GM12878 (cell line): Measurements from ENCODE around the gene PTGS1. TPM values are rescaled to one million over a fixed set of nuclear protein-coding genes. Genes with fewer than 3 reads are reported as not detected.
"Not testable (repeated sequence)": the region's sequence is repeated elsewhere in the genome, so short reads cannot be mapped to it uniquely, and the experiment has no call there.

Source experiments
- ATAC-seq: fragments of 200-7000 bp; cut with Tn5 transposase; 3 replicates; pipeline ENCODE4 v1.9.1; 2020; ENCODE audit warnings: mild to moderate bottlenecking, moderate library complexity
- BruUV-seq: library from RNA; stranded (reverse); fragments of 400-500 nt; replicated peaks from 2 replicates; lab custom pipeline; 2021; lab: Mats Ljungman, UMichigan
- CTCF ChIA-PET: fragments of 300-600 bp; sonication (Branson Sonifier 250); formaldehyde crosslinking; extraction: SDS; loops from one replicate; lab custom pipeline; 2021; ENCODE audit warnings: inconsistent platforms; lab: Yijun Ruan, JAX
- POLR2A ChIA-PET: fragments of 350-600 bp; formaldehyde crosslinking; extraction: SDS; loops from one replicate; lab custom pipeline; 2021; ENCODE audit warnings: inconsistent platforms; lab: Charles Lee
- RAD21 ChIA-PET: fragments of 300-600 bp; sonication (Branson Sonifier 250); formaldehyde crosslinking; loops from one replicate; lab custom pipeline; 2023; ENCODE audit warnings: antibody characterized with exemption; ENCODE audit not compliant: unreplicated experiment; lab: Charles Lee
- SMC1A ChIA-PET: fragments of 300-600 bp; sonication (Branson Sonifier 250); formaldehyde crosslinking; loops from one replicate; lab custom pipeline; 2023; ENCODE audit not compliant: unreplicated experiment, uncharacterized antibody; lab: Charles Lee
- DNase-seq: peaks from one replicate; pipeline ENCODE4 v3.0.0-alpha.2; 2011; ENCODE audit warnings: low read depth, low spot score
- FAIRE-seq: peaks from 3 replicates; lab custom pipeline; 2011; peaks lifted over from hg19 to GRCh38; lab: Jason Lieb, UNC
- H2AFZ ChIP-seq: 2 replicates; pipeline ENCODE4 v1.6.0; 2011; ENCODE audit warnings: low read depth, low read length, control low read depth; ENCODE audit not compliant: control insufficient read depth
- H3K27ac ChIP-seq: 2 replicates; pipeline ENCODE4 v1.5.1; 2011; ENCODE audit warnings: control low read depth; ENCODE audit not compliant: control insufficient read depth, insufficient read depth
- H3K27me3 ChIP-seq, 2 experiments: replicated peaks in 1 of 2; 2 replicates each; pipeline versions ENCODE4 v1.6.0 to v1.6.1; 2011; ENCODE audit warnings: low read length in 1 of 2; ENCODE audit not compliant: control insufficient read depth in 2 of 2, insufficient read depth in 2 of 2
- H3K36me3 ChIP-seq, 2 experiments: 2 replicates each; pipeline ENCODE4 v1.5.1; 2011; ENCODE audit warnings: low read length in 1 of 2; ENCODE audit not compliant: control insufficient read depth in 2 of 2, insufficient read depth in 2 of 2
- H3K4me1 ChIP-seq: 2 replicates; pipeline ENCODE4 v1.6.1; 2011; ENCODE audit warnings: mild to moderate bottlenecking, low read length, moderate library complexity, mixed read lengths; ENCODE audit not compliant: control insufficient read depth, insufficient read depth
- H3K4me2 ChIP-seq: 2 replicates; pipeline ENCODE4 v1.6.0; 2011; ENCODE audit warnings: control low read depth; ENCODE audit not compliant: control insufficient read depth, insufficient read depth
- H3K4me3 ChIP-seq: fragments of 200-600 bp; sonication (generic); 2 replicates; pipeline ENCODE4 v1.5.1; 2016
- H3K79me2 ChIP-seq: 2 replicates; pipeline ENCODE4 v1.6.0; 2011; ENCODE audit warnings: low read length; ENCODE audit not compliant: control insufficient read depth, insufficient read depth
- H3K9ac ChIP-seq: 2 replicates; pipeline ENCODE4 v1.8.0; 2011; ENCODE audit warnings: low read length, control low read depth, mixed read lengths; ENCODE audit not compliant: control insufficient read depth, insufficient read depth
- H3K9me3 ChIP-seq: replicated peaks from 3 replicates; pipeline ENCODE4 v1.5.1; 2011; ENCODE audit warnings: mild to moderate bottlenecking, low read length; ENCODE audit not compliant: control insufficient read depth, insufficient read depth
- H4K20me1 ChIP-seq: 2 replicates; pipeline ENCODE4 v1.6.0; 2011; ENCODE audit not compliant: control insufficient read depth, insufficient read depth
- ASH2L ChIP-seq: fragments of 300-600, 200-600 bp; sonication (generic); IDR thresholded peaks from 2 replicates; pipeline ENCODE4 v1.6.1; 2017; ENCODE audit warnings: low read depth, mild to moderate bottlenecking, borderline replicate concordance
- BRCA1 ChIP-seq: IDR thresholded peaks from 2 replicates; pipeline ENCODE4 v1.6.1; 2011; ENCODE audit warnings: low read depth, low read length, improper control_type of control experiment
- CREM ChIP-seq: IDR thresholded peaks from 2 replicates; pipeline ENCODE4 v1.6.1; 2014; ENCODE audit warnings: antibody characterized with exemption, low read depth
- GABPA ChIP-seq: IDR thresholded peaks from 2 replicates; pipeline ENCODE4 v1.6.1; 2014; ENCODE audit warnings: antibody characterized with exemption, low read depth, mild to moderate bottlenecking, inconsistent platforms
- HDAC6 ChIP-seq: fragments of 200-600 bp; sonication (generic); IDR thresholded peaks from one replicate; pipeline ENCODE4 v1.8.0; 2017; ENCODE audit warnings: antibody characterized with exemption; ENCODE audit not compliant: unreplicated experiment
- HSF1 ChIP-seq: fragments of 150-350 bp; IDR thresholded peaks from 2 replicates; pipeline ENCODE4 v1.6.1; 2014; ENCODE audit warnings: mild to moderate bottlenecking, low read depth, low read length
- MYB ChIP-seq: fragments of 150-350 bp; IDR thresholded peaks from 2 replicates; pipeline ENCODE4 v1.6.1; 2014; ENCODE audit warnings: mild to moderate bottlenecking, low read depth, low read length, borderline replicate concordance
- MYC ChIP-seq: IDR thresholded peaks from 2 replicates; pipeline ENCODE4 v1.6.1; 2011; ENCODE audit warnings: mild to moderate bottlenecking, low read length, moderate library complexity, inconsistent platforms; ENCODE audit not compliant: insufficient read depth, insufficient replicate concordance, insufficient read length, severe bottlenecking
- NFYA ChIP-seq: IDR thresholded peaks from 2 replicates; pipeline ENCODE4 v1.6.1; 2011; ENCODE audit warnings: low read depth, mild to moderate bottlenecking, low read length, improper control_type of control experiment, borderline replicate concordance
- NRF1 ChIP-seq: conservative IDR thresholded peaks from 2 replicates; pipeline ENCODE4 v1.6.1; 2011; ENCODE audit warnings: mild to moderate bottlenecking, low read depth, low read length, improper control_type of control experiment
- RAD51 ChIP-seq: fragments of 450-650 bp; IDR thresholded peaks from 2 replicates; pipeline ENCODE4 v1.6.1; 2016; ENCODE audit warnings: moderate library complexity, mild to moderate bottlenecking, inconsistent platforms
- RCOR1 ChIP-seq: conservative IDR thresholded peaks from 2 replicates; pipeline ENCODE4 v1.6.1; 2012; ENCODE audit warnings: low read depth, low read length, improper control_type of control experiment
- SMAD1 ChIP-seq: fragments of 450-650 bp; IDR thresholded peaks from 2 replicates; pipeline ENCODE4 v1.6.1; 2018; ENCODE audit warnings: mild to moderate bottlenecking, low read depth; ENCODE audit not compliant: partially characterized antibody
- ZNF207 ChIP-seq: fragments of 450-650 bp; IDR thresholded peaks from 2 replicates; pipeline ENCODE4 v1.6.1; 2014; ENCODE audit warnings: antibody characterized with exemption, mild to moderate bottlenecking, borderline replicate concordance
- WGBS: methylation state at CpG from one replicate; pipeline ENCODE4 v1.1.6; 2016; ENCODE audit warnings: low lambda C conversion rate; ENCODE audit not compliant: insufficient replicate concordance, insufficient coverage; ENCODE audit errors: missing lambda C conversion rate; 5-methylcytosine and 5-hydroxymethylcytosine counted together
- in situ Hi-C: fragments of 300-500 bp; cut with MboI; formaldehyde crosslinking; loops from 9 replicates; pipeline ENCODE4 v1.14.3; 2018; ENCODE audit warnings: mixed read lengths
- intact Hi-C: fragments of 100-400 bp; cut with micrococcal nuclease; formaldehyde crosslinking; loops from one replicate; pipeline ENCODE4 v1.14.2; 2022; ENCODE audit not compliant: unreplicated experiment
- polyA plus RNA-seq, 11 experiments: library from polyadenylated mRNA; depleted of rRNA in 4 of 11; unstranded in 6 of 11; stranded (reverse) in 5 of 11; fragments of >200 nt; fragmentation: Nextera tagmentation in 4 of 11; fragmentation: Illumina TruSeq in 1 of 11; extraction: Ambion mirVana in 4 of 11; extraction: Trizol in 1 of 11; gene quantifications; 1 replicate in 1 of 11; 2 replicates in 10 of 11; pipeline versions ENCODE4 v1.2.1 to v1.2.3, GENCODE V29; 2011 to 2016; ENCODE audit warnings: inconsistent platforms in 2 of 11, missing spikeins in 2 of 11, low read depth in 1 of 11
- total RNA-seq, 4 experiments: library from RNA; depleted of rRNA in 3 of 4; stranded (reverse); fragments of >200 nt in 3 of 4; fragmentation: Illumina TruSeq in 1 of 4; extraction: Trizol in 1 of 4; gene quantifications; 2 replicates each; pipeline versions ENCODE4 v1.2.1 to v1.2.3, GENCODE V29; 2013 to 2021
- TF ChIP-seq, protein P1 (sequence below): IDR thresholded peaks from 2 replicates; pipeline ENCODE4 v1.6.1; 2011; ENCODE audit warnings: mild to moderate bottlenecking, low read depth, low read length, moderate library complexity; ENCODE audit not compliant: insufficient replicate concordance

PTGS1 gene
- total and polyA plus RNA-seq, 10 of the 15 experiments (the other 5 are each of a cell fraction or from before 2014, with no cell fraction given): 0.16 to 2.8 (median 0.96) TPM

- H3K9ac ChIP-seq, POLR2A ChIA-PET, H4K20me1 ChIP-seq, FAIRE-seq, H3K36me3 ChIP-seq, in situ Hi-C loops, H3K79me2 ChIP-seq, H3K27ac ChIP-seq, SMC1A ChIA-PET, BruUV-seq, ATAC-seq, H3K27me3 ChIP-seq, H2AFZ ChIP-seq, H3K9me3 ChIP-seq, H3K4me1 ChIP-seq, H3K4me3 ChIP-seq, RAD21 ChIA-PET, H3K4me2 ChIP-seq, intact Hi-C loops, DNase-seq: not testable (repeated sequence)
- WGBS: 11% methylated on average over 7 of the region's 7 CpGs
- CTCF ChIA-PET: interaction anchor here (0.6 kb wide), 1 partner anchor 1014 kb away, joined by 4 read pairs; no protein-coding TSS in a partner anchor
Observed at GRCh38 chr9:122414108-122414507, 43.3 kb downstream of the PTGS1 start.

DNA sequence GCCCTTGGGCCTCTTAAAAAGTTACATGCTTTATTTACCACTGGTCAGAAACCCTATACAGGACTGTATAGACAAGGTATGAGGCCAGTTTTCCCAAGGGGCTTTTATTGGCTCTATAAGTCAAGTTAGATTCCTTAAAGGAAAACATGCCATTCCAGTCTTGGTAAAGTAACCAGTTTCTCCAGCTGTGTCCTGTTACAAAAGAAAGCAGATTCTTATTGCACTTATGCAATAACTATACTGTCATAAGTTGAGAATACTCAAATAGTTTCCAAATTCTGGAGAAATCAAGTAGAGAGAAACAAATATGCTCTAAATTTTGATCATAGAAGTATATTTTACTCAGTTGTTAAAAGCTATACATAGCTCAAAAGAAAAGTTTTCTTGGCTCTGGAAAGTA is 47.2 kb downstream of the PTGS1 start:
- intact Hi-C loops (no loop called here), in situ Hi-C loops (no loop called here)
- ChIA-PET RAD21 (no interaction called here), SMC1A (no interaction called here), CTCF (no interaction called here), POLR2A (no interaction called here)
- DNase-seq (no peak), FAIRE-seq (no peak), ATAC-seq (no peak)
- H3K9ac ChIP-seq: no peak overlapping the region
- no peaks in the 10 kb centered on the region for H3K36me3 ChIP-seq
- H2AFZ ChIP-seq: no peak overlapping the region
- H3K4me2 ChIP-seq: no peak overlapping the region
- no peaks in the 10 kb centered on the region for H4K20me1 ChIP-seq
- no peaks in the 10 kb centered on the region for H3K79me2 ChIP-seq
- BruUV-seq: no TSS peak
- no peaks in the 10 kb centered on the region for H3K27me3 ChIP-seq
- H3K27ac ChIP-seq: no peak overlapping the region
- no peaks in the 10 kb centered on the region for H3K4me1 ChIP-seq
- no peaks in the 10 kb centered on the region; the same call in 2 of the 3 replicates for H3K9me3 ChIP-seq
- H3K4me3 ChIP-seq: no peak overlapping the region
- TF ChIP-seq HDAC6 (no peak), NFYA (no peak), GABPA (no peak), MYB (no peak), RCOR1 (no peak), NRF1 (no peak), MYC (no peak), CREM (no peak), ZNF207 (no peak), HSF1 (no peak), BRCA1 (no peak), ASH2L (no peak), RAD51 (no peak), SMAD1 (no peak)
- TF ChIP-seq, protein P1, sequence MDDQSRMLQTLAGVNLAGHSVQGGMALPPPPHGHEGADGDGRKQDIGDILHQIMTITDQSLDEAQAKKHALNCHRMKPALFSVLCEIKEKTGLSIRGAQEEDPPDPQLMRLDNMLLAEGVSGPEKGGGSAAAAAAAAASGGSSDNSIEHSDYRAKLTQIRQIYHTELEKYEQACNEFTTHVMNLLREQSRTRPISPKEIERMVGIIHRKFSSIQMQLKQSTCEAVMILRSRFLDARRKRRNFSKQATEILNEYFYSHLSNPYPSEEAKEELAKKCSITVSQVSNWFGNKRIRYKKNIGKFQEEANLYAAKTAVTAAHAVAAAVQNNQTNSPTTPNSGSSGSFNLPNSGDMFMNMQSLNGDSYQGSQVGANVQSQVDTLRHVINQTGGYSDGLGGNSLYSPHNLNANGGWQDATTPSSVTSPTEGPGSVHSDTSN: no peak
